Measurements from ENCODE around the gene CXorf66.
"Not testable (repeated sequence)": the region's sequence is repeated elsewhere in the genome, so short reads cannot be mapped to it uniquely, and the experiment has no call there.

Gene CXorf66

GRCh38 chrX:139965421-139965820 is at the start of gene CXorf66:
TSS of gene CXorf66 (minus strand) at chrX:139965521. CDS start at chrX:139965496, 25 bp downstream.
- DNase-seq (ENCODE audit: low spot score) = no peak

GRCh38 chrX:139982856-139983255 is 17.5 kb upstream of the CXorf66 start:
- DNase-seq (ENCODE audit: low spot score) = no peak

- DNase-seq (ENCODE audit: low spot score) = no peak
Observed at GRCh38 chrX:139974471-139974870, 9.2 kb upstream of the CXorf66 start.

GRCh38 chrX:139972629-139973624 is 7.6 kb upstream of the CXorf66 start:
- no peak for DNase-seq (ENCODE audit: low spot score)

GRCh38 chrX:139972113-139972512 is 6.8 kb upstream of the CXorf66 start:
- DNase-seq (ENCODE audit: low spot score) = no peak

GRCh38 chrX:139971394-139971749 is 6.1 kb upstream of the CXorf66 start:
- no peak for DNase-seq (ENCODE audit: low spot score)

GRCh38 chrX:139969286-139969685 is 4.0 kb upstream of the CXorf66 start:
- DNase-seq (ENCODE audit: low spot score) = no peak

GRCh38 chrX:139967750-139968149 is 2.4 kb upstream of the CXorf66 start:
- no peak for DNase-seq (ENCODE audit: low spot score)

- peak; percentile 4 for DNase-seq (ENCODE audit: low spot score)
Observed at GRCh38 chrX:139967300-139967699, 2.0 kb upstream of the CXorf66 start.

- not testable (repeated sequence) for DNase-seq (ENCODE audit: low spot score)
Observed at GRCh38 chrX:139966159-139966558, 838 bp upstream of the CXorf66 start.

- not testable (repeated sequence) for DNase-seq (ENCODE audit: low spot score)
Observed at GRCh38 chrX:139961091-139961490, 4.2 kb downstream of the CXorf66 start.

GRCh38 chrX:139949703-139950102 is 15.6 kb downstream of the CXorf66 start:
- DNase-seq (ENCODE audit: low spot score) = no peak

GRCh38 chrX:139945075-139945474 is 20.2 kb downstream of the CXorf66 start:
- no peak for DNase-seq (ENCODE audit: low spot score)

GRCh38 chrX:139936259-139936658 is 29.1 kb downstream of the CXorf66 start:
- no peak for DNase-seq (ENCODE audit: low spot score)

GRCh38 chrX:139933904-139934303 is 31.4 kb downstream of the CXorf66 start:
- peak; percentile 9 for DNase-seq (ENCODE audit: low spot score)

- peak; percentile 78 for DNase-seq (ENCODE audit: low spot score)
Observed at GRCh38 chrX:139932901-139933796, 32.2 kb downstream of the CXorf66 start, which contains the start of gene ATP11C. TSS of gene ATP11C (minus strand) at chrX:139933053. CDS start at chrX:139932042, 1,011 bp downstream.

GRCh38 chrX:139932073-139932900 is 33.0 kb downstream of the CXorf66 start:
- peak; percentile 24 for DNase-seq (ENCODE audit: low spot score)

- no peak for DNase-seq (ENCODE audit: low spot score)
Observed at GRCh38 chrX:139931646-139932072, 33.7 kb downstream of the CXorf66 start.

GRCh38 chrX:139930916-139931645 is 34.2 kb downstream of the CXorf66 start:
- peak; percentile 37 for DNase-seq (ENCODE audit: low spot score)

GRCh38 chrX:139930401-139930800 is 34.9 kb downstream of the CXorf66 start:
- no peak for DNase-seq (ENCODE audit: low spot score)

GRCh38 chrX:139929876-139930275 is 35.4 kb downstream of the CXorf66 start:
- no peak for DNase-seq (ENCODE audit: low spot score)
